GM21381 (cell line): ENCODE measurements around the gene NTNG2.
"Not testable (repeated sequence)": the region's sequence is repeated elsewhere in the genome, so short reads cannot be mapped to it uniquely, and the experiment has no call there.

ENCODE experiments used
- ATAC-seq: cut with Tn5 transposase; IDR thresholded peaks from one replicate; pipeline ENCODE4 v1.9.1; 2021; ENCODE audit warnings: mild to moderate bottlenecking, moderate library complexity; ENCODE audit not compliant: unreplicated experiment

Gene NTNG2, protein sequence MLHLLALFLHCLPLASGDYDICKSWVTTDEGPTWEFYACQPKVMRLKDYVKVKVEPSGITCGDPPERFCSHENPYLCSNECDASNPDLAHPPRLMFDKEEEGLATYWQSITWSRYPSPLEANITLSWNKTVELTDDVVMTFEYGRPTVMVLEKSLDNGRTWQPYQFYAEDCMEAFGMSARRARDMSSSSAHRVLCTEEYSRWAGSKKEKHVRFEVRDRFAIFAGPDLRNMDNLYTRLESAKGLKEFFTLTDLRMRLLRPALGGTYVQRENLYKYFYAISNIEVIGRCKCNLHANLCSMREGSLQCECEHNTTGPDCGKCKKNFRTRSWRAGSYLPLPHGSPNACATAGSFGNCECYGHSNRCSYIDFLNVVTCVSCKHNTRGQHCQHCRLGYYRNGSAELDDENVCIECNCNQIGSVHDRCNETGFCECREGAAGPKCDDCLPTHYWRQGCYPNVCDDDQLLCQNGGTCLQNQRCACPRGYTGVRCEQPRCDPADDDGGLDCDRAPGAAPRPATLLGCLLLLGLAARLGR

GRCh38 chr9:132161743-132162184 is at the start of gene NTNG2:
NTNG2 (plus strand) TSS chr9:132162058; CDS start chr9:132166832, 4,774 bp downstream.
- no peak for ATAC-seq

GRCh38 chr9:132114102-132114707 is 47.7 kb upstream of the NTNG2 start:
- no peak for ATAC-seq

DNA sequence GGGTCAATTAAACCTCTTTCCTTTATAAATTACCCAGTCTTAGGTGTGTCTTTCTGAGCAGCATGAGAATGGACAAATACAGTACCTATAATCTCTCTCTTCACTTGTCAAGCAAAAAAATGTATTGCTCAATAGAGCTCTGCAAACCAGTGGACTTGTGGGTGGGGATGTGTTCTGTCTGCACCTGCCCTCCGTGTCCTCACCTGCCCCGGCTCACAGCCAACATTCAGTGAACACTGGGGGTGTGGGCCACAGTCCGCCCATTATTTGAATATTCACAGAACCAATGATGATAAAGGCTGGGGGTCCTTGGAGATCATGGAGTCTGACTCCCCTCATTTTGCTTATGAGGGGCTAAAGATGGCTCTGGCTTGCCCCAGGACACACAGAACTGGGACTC is 45.3 kb upstream of the NTNG2 start:
- ATAC-seq, result no peak

DNA sequence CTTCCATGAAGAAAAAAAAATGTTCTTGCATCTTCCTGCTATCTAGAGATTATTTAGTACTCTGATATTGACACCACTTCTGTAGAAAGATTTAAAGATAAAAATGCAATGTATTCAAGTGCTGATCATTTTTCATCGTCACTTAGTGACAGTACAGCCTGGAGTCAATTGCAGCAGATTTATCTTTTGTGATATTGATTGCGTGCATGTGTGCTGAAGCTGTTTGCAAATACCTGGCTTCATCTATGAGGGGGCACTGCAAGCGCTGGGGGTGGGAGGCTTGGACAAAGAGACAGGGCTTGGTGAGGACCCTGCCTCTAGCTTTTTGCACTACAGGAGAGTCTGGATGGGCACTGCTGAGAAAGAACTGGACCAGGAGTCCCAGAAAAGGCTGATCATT is 44.2 kb upstream of the NTNG2 start:
- no peak for ATAC-seq

DNA sequence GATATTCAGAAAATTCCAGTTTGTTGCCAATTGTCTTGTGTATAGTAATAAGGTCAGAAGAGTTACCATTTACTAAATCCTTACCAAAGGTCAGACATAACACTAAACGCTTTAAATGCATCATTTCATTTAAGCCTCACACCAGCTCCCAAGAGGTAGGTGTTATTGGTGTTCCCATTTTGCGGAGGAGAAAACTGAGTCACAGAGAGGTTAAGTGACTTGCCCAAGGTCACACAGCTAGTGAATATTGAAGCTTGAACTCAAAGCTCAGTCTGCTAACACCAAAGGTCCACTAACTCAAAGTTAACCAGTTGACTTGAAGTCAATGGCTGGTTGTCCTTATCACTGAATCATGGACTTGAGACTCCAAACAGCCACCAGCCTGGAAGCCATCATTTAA is 40.8 kb upstream of the NTNG2 start:
- ATAC-seq, result no peak

GRCh38 chr9:132124800-132125199 is 37.1 kb upstream of the NTNG2 start:
- no peak for ATAC-seq

DNA sequence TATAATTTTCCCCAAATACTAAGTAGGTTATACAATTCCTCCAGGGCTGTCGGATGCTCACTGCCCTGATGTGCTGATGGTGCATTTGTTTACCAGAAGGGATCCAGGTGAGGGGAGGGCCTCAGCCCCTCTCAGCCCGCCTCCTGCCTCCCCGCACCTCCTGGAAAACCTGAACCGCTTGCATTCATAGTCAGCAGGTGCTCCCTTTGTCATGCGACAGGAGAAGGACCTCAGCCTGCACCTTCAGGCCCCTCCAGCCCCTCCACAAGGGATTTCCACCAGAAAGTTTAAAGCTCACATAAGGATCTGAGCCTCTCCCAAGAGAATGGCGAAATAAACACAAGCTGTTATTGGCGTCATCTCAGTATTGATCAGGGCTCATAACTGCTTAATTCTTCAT is 36.5 kb upstream of the NTNG2 start:
- ATAC-seq, result no peak

- ATAC-seq, result no peak
These were observed 35.7 kb upstream of the NTNG2 start for GRCh38 chr9:132125944-132126679.

DNA sequence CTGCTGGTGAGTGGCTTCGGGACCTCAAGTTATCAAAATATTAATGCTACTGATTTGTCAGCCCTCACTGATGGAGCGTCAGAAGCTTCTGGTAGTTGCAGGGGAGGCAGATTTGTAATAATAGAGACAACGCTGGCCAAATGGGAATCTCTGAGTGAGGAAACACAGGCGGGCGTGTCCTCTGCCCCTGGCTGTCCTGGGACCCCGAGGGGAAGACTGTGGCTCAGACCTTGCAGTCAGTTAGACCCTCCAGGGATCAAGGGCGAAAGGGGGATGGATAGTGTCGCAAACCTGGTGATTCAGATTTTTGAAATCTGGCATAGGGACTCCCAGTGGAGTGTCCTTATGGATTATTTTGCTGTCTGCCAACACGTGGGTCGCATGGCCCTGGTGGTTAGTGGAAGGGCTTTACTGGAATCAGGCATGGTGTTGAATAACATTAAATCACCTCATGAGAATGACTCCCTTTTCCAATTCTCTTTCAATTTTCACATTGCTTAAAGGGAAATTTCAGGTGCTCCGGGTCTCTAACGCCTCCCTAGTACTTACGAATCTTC is 35.1 kb upstream of the NTNG2 start:
- no peak for ATAC-seq

GRCh38 chr9:132127888-132128534 is 33.8 kb upstream of the NTNG2 start:
- no peak for ATAC-seq

GRCh38 chr9:132129535-132129934 is 32.3 kb upstream of the NTNG2 start:
- no peak for ATAC-seq

DNA sequence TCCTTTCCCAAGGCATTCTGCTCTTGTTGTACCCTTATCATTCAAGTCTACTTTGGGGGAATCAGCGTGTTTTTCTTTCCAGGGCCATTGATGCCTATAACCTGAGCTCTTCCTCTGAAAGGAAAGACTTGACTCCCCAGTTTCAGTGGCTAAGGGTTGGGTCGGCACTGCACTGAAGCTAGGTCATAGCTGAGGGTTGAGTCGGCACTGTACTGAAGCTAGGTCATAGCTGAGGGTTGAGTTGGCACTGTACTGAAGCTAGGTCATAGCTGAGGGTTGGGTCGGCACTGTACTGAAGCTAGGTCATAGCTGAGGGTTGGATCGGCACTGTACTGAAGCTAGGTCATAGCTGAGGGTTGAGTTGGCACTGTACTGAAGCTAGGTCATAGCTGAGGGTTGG is 27.8 kb upstream of the NTNG2 start:
- ATAC-seq, result not testable (repeated sequence)

DNA sequence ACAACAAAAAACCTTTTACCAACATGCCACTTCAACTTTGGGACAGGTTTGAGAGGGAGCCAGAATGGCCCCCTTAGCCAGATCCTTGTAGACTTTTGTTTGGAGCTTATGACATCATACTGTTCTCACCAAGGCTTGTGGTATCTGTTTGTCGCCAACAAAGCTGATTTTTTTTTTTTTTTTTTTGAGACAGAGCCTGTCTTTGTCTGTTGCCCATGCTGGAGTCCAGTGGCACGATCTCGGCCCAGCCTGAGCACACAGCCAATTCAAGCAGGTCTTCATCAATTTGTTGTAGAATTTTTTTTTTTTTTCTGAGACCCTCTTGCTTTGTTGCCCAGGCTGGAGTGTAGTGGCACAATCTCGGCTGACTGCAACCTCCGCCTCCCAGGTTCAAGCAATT is 26.4 kb upstream of the NTNG2 start:
- no peak for ATAC-seq

GRCh38 chr9:132136151-132136780 is 25.6 kb upstream of the NTNG2 start:
- no peak for ATAC-seq

DNA sequence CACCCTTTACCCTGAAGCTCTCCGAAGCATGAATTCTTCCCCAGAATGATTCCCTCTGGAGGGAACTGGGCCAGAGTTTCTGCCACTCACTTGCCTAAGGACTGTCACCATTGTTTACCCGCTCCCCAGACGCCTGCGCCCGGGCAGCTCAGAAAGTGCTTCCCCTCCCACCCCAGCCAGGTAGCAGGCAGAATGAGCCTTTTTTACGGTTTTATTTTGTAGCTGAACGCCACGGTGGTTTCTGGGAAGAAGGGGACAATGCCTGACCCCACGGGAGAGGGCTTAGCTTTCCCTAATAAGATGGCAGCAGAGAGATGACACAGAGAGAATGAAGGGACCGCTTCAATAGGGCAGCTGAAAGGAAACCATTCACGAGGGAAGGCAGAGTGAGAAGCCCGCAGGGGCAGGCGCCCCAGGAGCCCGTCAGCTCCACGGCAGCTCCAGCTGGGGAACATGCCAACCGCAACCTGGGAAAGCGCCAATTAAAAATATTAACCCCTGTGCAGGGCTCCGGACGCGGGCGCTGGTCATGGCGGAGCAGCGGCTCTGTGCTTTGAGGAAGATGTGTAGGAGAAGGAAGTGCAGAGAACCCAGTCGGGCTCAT is 20.4 kb upstream of the NTNG2 start:
- ATAC-seq, result no peak

DNA sequence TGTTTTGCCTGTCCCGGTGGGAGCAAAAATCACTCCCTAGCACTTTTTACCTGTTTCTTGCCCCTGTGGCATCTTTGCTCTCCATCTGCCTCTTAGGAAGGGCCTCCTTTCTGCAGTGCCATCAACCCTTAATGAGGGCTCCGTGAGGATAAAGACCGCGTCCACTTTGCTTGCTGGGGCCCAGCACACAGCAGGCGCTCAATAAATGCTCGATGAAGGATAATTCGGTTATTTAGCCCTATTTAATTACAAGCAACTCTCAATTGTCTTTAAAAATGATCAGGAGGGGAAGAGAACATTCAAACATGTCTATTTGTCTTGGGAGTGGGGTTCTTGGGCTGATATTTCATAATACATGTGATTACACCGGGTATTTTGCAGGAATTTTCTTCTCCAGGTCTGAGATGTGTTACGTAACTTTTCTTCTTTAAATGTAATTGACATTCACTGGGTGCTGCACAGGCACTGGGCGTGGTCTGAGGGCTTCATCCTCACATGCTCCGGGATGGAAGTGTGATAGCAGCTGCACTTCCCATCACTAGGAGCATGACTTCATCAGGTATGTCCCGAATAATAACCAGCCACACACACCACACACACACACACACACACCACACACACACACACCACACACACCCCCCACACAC is 19.8 kb upstream of the NTNG2 start:
- no peak for ATAC-seq

GRCh38 chr9:132142924-132143323 is 18.9 kb upstream of the NTNG2 start:
- no peak for ATAC-seq

DNA sequence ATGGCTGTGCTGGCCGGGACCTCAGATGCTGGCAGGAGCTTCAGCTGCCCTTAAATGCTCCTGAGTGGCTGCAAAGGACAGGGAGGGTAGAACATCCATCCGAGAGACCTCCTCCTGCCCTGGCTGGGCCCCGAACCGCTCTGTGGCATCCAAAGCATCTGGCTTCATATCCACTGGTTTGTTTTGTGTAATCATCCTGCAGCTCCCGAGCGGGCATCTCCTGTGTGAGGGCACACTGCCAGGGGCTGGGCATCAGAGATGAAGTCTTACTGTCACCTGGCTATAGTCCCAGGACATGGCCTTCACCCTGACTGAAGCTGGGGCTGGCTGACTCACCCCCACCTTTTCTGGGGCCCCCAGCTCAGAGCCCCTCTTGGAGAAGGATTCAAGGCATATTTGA is 18.5 kb upstream of the NTNG2 start:
- no peak for ATAC-seq

GRCh38 chr9:132144708-132145365 is 17.0 kb upstream of the NTNG2 start:
- ATAC-seq, result no peak
